A172 (cell line): ENCODE results near the gene PAEP. TPM values are rescaled to one million over a fixed set of nuclear protein-coding genes. Genes with fewer than 3 reads are reported as not detected.

Source experiments
- DNase-seq: peaks from one replicate; pipeline ENCODE4 v3.0.0-alpha.2; 2015; ENCODE audit warnings: low spot score
- total RNA-seq: library from RNA; depleted of rRNA; stranded (reverse); fragments of >200 nt; shearing (Covaris generic); gene quantifications from 2 replicates; pipeline ENCODE4 v1.2.3, GENCODE V29; 2014; rRNA removed

PAEP gene
- total RNA-seq, 1 experiment from 2014 or later = not detected

- no peak for DNase-seq
Observed at GRCh38 chr9:135614821-135615665, 53.5 kb downstream of the PAEP start.

- DNase-seq = no peak
Observed at GRCh38 chr9:135615666-135616618, 54.4 kb downstream of the PAEP start.

Other genes with a start within 250 kb of the PAEP start
- gene PPP1R26, start 82.0 kb upstream of the PAEP start, total RNA-seq = 30.9 and 32.7 TPM in 2 replicates
- 52.5 and 54.2 TPM in 2 replicates for gene MRPS2, start 61.1 kb upstream of the PAEP start, total RNA-seq
- 0.47 TPM in 1 of 2 replicates, not detected in the other for gene LCN1, start 40.3 kb upstream of the PAEP start, total RNA-seq
- gene OBP2A, start 15.6 kb upstream of the PAEP start, total RNA-seq = not detected in 2 replicates
- gene GLT6D1, start 77.8 kb downstream of the PAEP start, total RNA-seq = not detected in 2 replicates
- gene LCN9, start 101.6 kb downstream of the PAEP start, total RNA-seq = not detected in 2 replicates
- not detected in 2 replicates for gene SOHLH1, start 137.7 kb downstream of the PAEP start, total RNA-seq
- gene KCNT1, start 140.4 kb downstream of the PAEP start, total RNA-seq = not detected in 2 replicates